ENCODE measurements around the gene DLG1. TPM values are rescaled to one million over a fixed set of nuclear protein-coding genes. Genes with fewer than 3 reads are reported as not detected.

The DLG1 gene
- total RNA-seq, 1 experiment from 2014 or later, result 90.2 TPM

DNA sequence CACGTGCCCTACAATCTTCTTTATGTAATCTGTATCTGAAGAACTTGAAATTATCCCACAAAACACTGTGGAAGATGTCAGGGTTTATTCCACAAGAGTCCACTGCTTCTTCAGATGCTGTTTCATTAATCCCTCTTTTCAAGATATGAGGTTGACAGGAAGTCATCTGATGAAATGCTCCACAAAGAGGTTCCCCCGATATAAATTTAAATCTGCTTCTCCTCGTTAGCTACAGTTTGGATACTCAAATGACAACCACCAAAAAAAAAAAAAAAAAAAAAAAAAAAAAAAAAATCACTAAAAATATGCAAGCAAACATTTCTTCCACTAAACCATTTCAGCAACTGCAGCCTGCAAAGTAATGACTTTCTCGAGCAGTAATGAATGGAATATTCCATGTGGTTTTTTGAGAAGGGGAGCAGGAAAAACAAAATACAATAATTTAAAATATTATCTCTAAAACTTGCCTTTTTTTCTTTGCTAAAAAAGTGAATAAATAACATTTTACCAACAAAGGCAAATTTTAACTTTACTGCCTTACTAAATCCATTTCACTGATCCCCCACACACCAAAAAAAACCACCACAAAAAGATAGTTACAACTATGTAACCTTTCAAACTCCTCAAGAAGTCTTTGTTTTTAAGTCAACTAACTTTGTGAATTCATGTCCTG is 37.8 kb downstream of the DLG1 start:
- Histone ChIP-seq H3K9me3 (ENCODE audit: control insufficient read depth, insufficient read depth, low read depth, low read length) (no peaks in the 10 kb centered on the region), H3K27me3 (ENCODE audit: control insufficient read depth, insufficient read depth, low read length) (no peaks in the 10 kb centered on the region), H3K4me3 (ENCODE audit: low read depth in 2 of 2, low read length in 2 of 2) (no peak overlapping the region), H3K4me1 (ENCODE audit: control insufficient read depth, insufficient read depth, low read length) (0 out of 2 replicates have a peak, but pooled peaks cover 5% of the 10 kb centered on the region), H3K27ac (ENCODE audit: low read length) (no peak overlapping the region), H3K36me3 (ENCODE audit: control insufficient read depth, insufficient read depth, low read length) (no peaks in the 10 kb centered on the region)
- in situ Hi-C loops (cut with HindIII; ENCODE audit: low pct_unique_long_range_greater_than_20kb, low sequenced_read_pairs), result no loop called here
- POLR2A ChIA-PET, result interaction anchor here (0.6 kb wide), 1 partner anchor 205 kb away, joined by 3 read pairs; no protein-coding TSS in a partner anchor
- DNase-seq (ENCODE audit: low read depth, low spot score) (no peak), ATAC-seq (no peak)
- CTCF ChIA-PET, result interaction anchor here (0.6 kb wide), 1 partner anchor 34 kb away, joined by 3 read pairs; no protein-coding TSS in a partner anchor
- TF ChIP-seq, protein P1, sequence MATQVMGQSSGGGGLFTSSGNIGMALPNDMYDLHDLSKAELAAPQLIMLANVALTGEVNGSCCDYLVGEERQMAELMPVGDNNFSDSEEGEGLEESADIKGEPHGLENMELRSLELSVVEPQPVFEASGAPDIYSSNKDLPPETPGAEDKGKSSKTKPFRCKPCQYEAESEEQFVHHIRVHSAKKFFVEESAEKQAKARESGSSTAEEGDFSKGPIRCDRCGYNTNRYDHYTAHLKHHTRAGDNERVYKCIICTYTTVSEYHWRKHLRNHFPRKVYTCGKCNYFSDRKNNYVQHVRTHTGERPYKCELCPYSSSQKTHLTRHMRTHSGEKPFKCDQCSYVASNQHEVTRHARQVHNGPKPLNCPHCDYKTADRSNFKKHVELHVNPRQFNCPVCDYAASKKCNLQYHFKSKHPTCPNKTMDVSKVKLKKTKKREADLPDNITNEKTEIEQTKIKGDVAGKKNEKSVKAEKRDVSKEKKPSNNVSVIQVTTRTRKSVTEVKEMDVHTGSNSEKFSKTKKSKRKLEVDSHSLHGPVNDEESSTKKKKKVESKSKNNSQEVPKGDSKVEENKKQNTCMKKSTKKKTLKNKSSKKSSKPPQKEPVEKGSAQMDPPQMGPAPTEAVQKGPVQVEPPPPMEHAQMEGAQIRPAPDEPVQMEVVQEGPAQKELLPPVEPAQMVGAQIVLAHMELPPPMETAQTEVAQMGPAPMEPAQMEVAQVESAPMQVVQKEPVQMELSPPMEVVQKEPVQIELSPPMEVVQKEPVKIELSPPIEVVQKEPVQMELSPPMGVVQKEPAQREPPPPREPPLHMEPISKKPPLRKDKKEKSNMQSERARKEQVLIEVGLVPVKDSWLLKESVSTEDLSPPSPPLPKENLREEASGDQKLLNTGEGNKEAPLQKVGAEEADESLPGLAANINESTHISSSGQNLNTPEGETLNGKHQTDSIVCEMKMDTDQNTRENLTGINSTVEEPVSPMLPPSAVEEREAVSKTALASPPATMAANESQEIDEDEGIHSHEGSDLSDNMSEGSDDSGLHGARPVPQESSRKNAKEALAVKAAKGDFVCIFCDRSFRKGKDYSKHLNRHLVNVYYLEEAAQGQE (IDR thresholded peaks at IDR 0.05; ENCODE audit: insufficient read depth in 1 of 2, low read depth in 2 of 2, low read length in 1 of 2), result no peak
- no peak for TF ChIP-seq TCF7L2 (IDR thresholded peaks at IDR 0.05; ENCODE audit: low read depth, low read length)
- no peak for TF ChIP-seq POLR2AphosphoS5 (IDR thresholded peaks at IDR 0.05; ENCODE audit: low read depth, low read length)
- no peak for TF ChIP-seq SIN3A (IDR thresholded peaks at IDR 0.05; ENCODE audit: borderline replicate concordance, insufficient read depth, low read depth, low read length)
- TF ChIP-seq, protein P2, sequence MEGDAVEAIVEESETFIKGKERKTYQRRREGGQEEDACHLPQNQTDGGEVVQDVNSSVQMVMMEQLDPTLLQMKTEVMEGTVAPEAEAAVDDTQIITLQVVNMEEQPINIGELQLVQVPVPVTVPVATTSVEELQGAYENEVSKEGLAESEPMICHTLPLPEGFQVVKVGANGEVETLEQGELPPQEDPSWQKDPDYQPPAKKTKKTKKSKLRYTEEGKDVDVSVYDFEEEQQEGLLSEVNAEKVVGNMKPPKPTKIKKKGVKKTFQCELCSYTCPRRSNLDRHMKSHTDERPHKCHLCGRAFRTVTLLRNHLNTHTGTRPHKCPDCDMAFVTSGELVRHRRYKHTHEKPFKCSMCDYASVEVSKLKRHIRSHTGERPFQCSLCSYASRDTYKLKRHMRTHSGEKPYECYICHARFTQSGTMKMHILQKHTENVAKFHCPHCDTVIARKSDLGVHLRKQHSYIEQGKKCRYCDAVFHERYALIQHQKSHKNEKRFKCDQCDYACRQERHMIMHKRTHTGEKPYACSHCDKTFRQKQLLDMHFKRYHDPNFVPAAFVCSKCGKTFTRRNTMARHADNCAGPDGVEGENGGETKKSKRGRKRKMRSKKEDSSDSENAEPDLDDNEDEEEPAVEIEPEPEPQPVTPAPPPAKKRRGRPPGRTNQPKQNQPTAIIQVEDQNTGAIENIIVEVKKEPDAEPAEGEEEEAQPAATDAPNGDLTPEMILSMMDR (IDR thresholded peaks at IDR 0.05), result no peak
- intact Hi-C loops (cut with micrococcal nuclease; ENCODE audit: unreplicated experiment), result no loop called here
- no TSS peak for BruUV-seq (replicated peaks)

- no peak for ATAC-seq
- CTCF ChIA-PET, result no interaction called here
Measured at GRCh38 chr3:197259096-197259495, 39.3 kb downstream of the DLG1 start.

More at GRCh38 chr3:197259096-197259495, 39.3 kb downstream of the DLG1 start:
- POLR2A ChIA-PET, result no interaction called here
- in situ Hi-C loops (cut with HindIII; ENCODE audit: low pct_unique_long_range_greater_than_20kb, low sequenced_read_pairs) (no loop called here), intact Hi-C loops (cut with micrococcal nuclease; ENCODE audit: unreplicated experiment) (loop anchor here (10.0 kb wide), 1 partner anchor 246 kb away; no protein-coding TSS in a partner anchor)
- no peak for DNase-seq (ENCODE audit: low read depth, low spot score)
- Histone ChIP-seq H3K4me3 (ENCODE audit: low read depth in 2 of 2, low read length in 2 of 2) (no peak overlapping the region), H3K9me3 (ENCODE audit: control insufficient read depth, insufficient read depth, low read depth, low read length) (no peaks in the 10 kb centered on the region), H3K4me1 (ENCODE audit: control insufficient read depth, insufficient read depth, low read length) (0 out of 2 replicates have a peak, but pooled peaks cover 5% of the 10 kb centered on the region), H3K27ac (ENCODE audit: low read length) (no peak overlapping the region), H3K27me3 (ENCODE audit: control insufficient read depth, insufficient read depth, low read length) (no peaks in the 10 kb centered on the region), H3K36me3 (ENCODE audit: control insufficient read depth, insufficient read depth, low read length) (no peaks in the 10 kb centered on the region)
- no TSS peak for BruUV-seq (replicated peaks)
- TF ChIP-seq SIN3A (IDR thresholded peaks at IDR 0.05; ENCODE audit: borderline replicate concordance, insufficient read depth, low read depth, low read length) (no peak), POLR2AphosphoS5 (IDR thresholded peaks at IDR 0.05; ENCODE audit: low read depth, low read length) (no peak), TCF7L2 (IDR thresholded peaks at IDR 0.05; ENCODE audit: low read depth, low read length) (no peak)
- TF ChIP-seq, protein P1 (IDR thresholded peaks at IDR 0.05; ENCODE audit: insufficient read depth in 1 of 2, low read depth in 2 of 2, low read length in 1 of 2), result no peak
- TF ChIP-seq, protein P2 (IDR thresholded peaks at IDR 0.05), result no peak
